ENCODE measurements around the gene MAPKAPK5. TPM values are rescaled to one million over a fixed set of nuclear protein-coding genes. Genes with fewer than 3 reads are reported as not detected.

MAPKAPK5 gene
- total RNA-seq, 4 donors from 2014 or later = 40.7 to 70.4 (median 50.4) TPM

- Histone ChIP-seq H3K27me3 (no peaks in the 10 kb centered on the region), H3K36me3 (peaks cover 0 to 100% of the 10 kb centered on the region in 2 donors), H3K4me3 (no peak overlapping the region), H3K4me1 (no peaks in the 10 kb centered on the region), H3K9me3 (no peaks in the 10 kb centered on the region), H3K27ac (no peak overlapping the region)
- WGBS, 2 donors (ENCODE audit: low coverage in 1 of 2) = 84 to 90% methylated on average over 7 of the region's 7 CpGs
- ATAC-seq = no peak
- no peak for TF ChIP-seq POLR2AphosphoS5 (IDR thresholded peaks at IDR 0.05)
- TF ChIP-seq EP300 (IDR thresholded peaks at IDR 0.05) = no peak
- no peak for TF ChIP-seq POLR2A (IDR thresholded peaks at IDR 0.05)
- no peak for TF ChIP-seq CTCF (IDR thresholded peaks at IDR 0.05)
These were observed 44.9 kb downstream of the MAPKAPK5 start for GRCh38 chr12:111886662-111887545.

GRCh38 chr12:111887926-111888745, 46.1 kb downstream of the MAPKAPK5 start:
- no peak for TF ChIP-seq EP300 (IDR thresholded peaks at IDR 0.05)
- TF ChIP-seq CTCF (IDR thresholded peaks at IDR 0.05) = no peak
- no peak for TF ChIP-seq POLR2A (IDR thresholded peaks at IDR 0.05)
- TF ChIP-seq POLR2AphosphoS5 (IDR thresholded peaks at IDR 0.05) = no peak
- Histone ChIP-seq H3K9me3 (no peaks in the 10 kb centered on the region), H3K27me3 (no peaks in the 10 kb centered on the region), H3K4me1 (no peaks in the 10 kb centered on the region), H3K27ac (no peak overlapping the region), H3K36me3 (peaks cover 0 to 100% of the 10 kb centered on the region in 2 donors), H3K4me3 (no peak overlapping the region)
- no peak for ATAC-seq
- WGBS, 2 donors (ENCODE audit: low coverage in 1 of 2) = 90 to 94% methylated on average over 6 to 11 of the region's 11 CpGs

GRCh38 chr12:111893287-111893686, 51.3 kb downstream of the MAPKAPK5 start:
- Histone ChIP-seq H3K27me3 (no peaks in the 10 kb centered on the region), H3K4me1 (no peaks in the 10 kb centered on the region), H3K9me3 (no peaks in the 10 kb centered on the region), H3K27ac (no peak overlapping the region), H3K4me3 (no peak overlapping the region), H3K36me3 (peaks cover 0 to 93% of the 10 kb centered on the region in 2 donors)
- 17 to 33% methylated on average over 2 of the region's 2 CpGs for WGBS, 2 donors (ENCODE audit: low coverage in 1 of 2)
- TF ChIP-seq POLR2AphosphoS5 (IDR thresholded peaks at IDR 0.05) (no peak), CTCF (IDR thresholded peaks at IDR 0.05) (no peak), POLR2A (IDR thresholded peaks at IDR 0.05) (no peak), EP300 (IDR thresholded peaks at IDR 0.05) (no peak)
- ATAC-seq = no peak

- H3K4me1 ChIP-seq = no peaks in the 10 kb centered on the region
- no peaks in the 10 kb centered on the region for H3K9me3 ChIP-seq
- no peaks in the 10 kb centered on the region for H3K27me3 ChIP-seq
- no peak for ATAC-seq
- H3K4me3 ChIP-seq = no peak overlapping the region
- peaks cover 0 to 93% of the 10 kb centered on the region in 2 donors for H3K36me3 ChIP-seq
- TF ChIP-seq EP300 (IDR thresholded peaks at IDR 0.05) = no peak
- no peak for TF ChIP-seq POLR2A (IDR thresholded peaks at IDR 0.05)
- TF ChIP-seq POLR2AphosphoS5 (IDR thresholded peaks at IDR 0.05) = no peak
- no peak for TF ChIP-seq CTCF (IDR thresholded peaks at IDR 0.05)
- WGBS, 2 donors (ENCODE audit: low coverage in 1 of 2) = 57 to 66% methylated on average over 4 to 5 of the region's 5 CpGs
- H3K27ac ChIP-seq = no peak overlapping the region
These were observed 52.5 kb downstream of the MAPKAPK5 start for GRCh38 chr12:111894556-111894955.

Data from gastroesophageal sphincter (tissue), 4 donors.